IMR-90 (cell line): ENCODE data around the gene KRTAP12-1. TPM values are rescaled to one million over a fixed set of nuclear protein-coding genes. Genes with fewer than 3 reads are reported as not detected.

Source experiments
- ATAC-seq: fragments of 200-7000 bp; cut with Tn5 transposase; 2 replicates; pipeline ENCODE4 v1.9.1; 2020; ENCODE audit warnings: low read depth, mild to moderate bottlenecking, moderate library complexity
- BruUV-seq: library from RNA; stranded (reverse); fragments of 400-500 nt; replicated peaks from 2 replicates; lab custom pipeline; 2021; lab: Mats Ljungman, UMichigan
- CTCF ChIA-PET: fragments of 300-600 bp; formaldehyde crosslinking; extraction: SDS; loops from one replicate; lab custom pipeline; 2021; ENCODE audit warnings: antibody characterized with exemption; lab: Yijun Ruan, JAX
- POLR2A ChIA-PET: fragments of 300-600 bp; sonication (Branson Sonifier 250); formaldehyde crosslinking; loops from one replicate; lab custom pipeline; 2022; ENCODE audit warnings: antibody characterized with exemption; ENCODE audit not compliant: unreplicated experiment; lab: Charles Lee
- DNase-seq: peaks from one replicate; pipeline ENCODE4 v3.0.0; 2013
- H2AFZ ChIP-seq: replicated peaks from 2 replicates; pipeline ENCODE3; 2013; ENCODE audit warnings: low read length, mild to moderate bottlenecking; ENCODE audit not compliant: poor library complexity
- H2AK5ac ChIP-seq: 2 replicates; pipeline ENCODE4 v1.6.1; 2013; ENCODE audit warnings: low read depth, low read length, inconsistent platforms
- H2AK9ac ChIP-seq: replicated peaks from 2 replicates; pipeline ENCODE3; 2013; ENCODE audit warnings: mild to moderate bottlenecking, low read depth, low read length, moderate library complexity; ENCODE audit not compliant: poor library complexity
- H2BK120ac ChIP-seq: 2 replicates; pipeline ENCODE4 v1.6.1; 2013; ENCODE audit warnings: low read depth, low read length, inconsistent platforms
- H2BK15ac ChIP-seq: 3 replicates; pipeline ENCODE4 v1.6.1; 2013; ENCODE audit warnings: low read depth, low read length, inconsistent platforms
- H2BK20ac ChIP-seq: 2 replicates; pipeline ENCODE4 v1.6.1; 2013; ENCODE audit warnings: low read depth, mild to moderate bottlenecking, inconsistent platforms, low read length, moderate library complexity
- H2BK5ac ChIP-seq: 2 replicates; pipeline ENCODE4 v1.6.1; 2013; ENCODE audit warnings: mild to moderate bottlenecking, low read depth, low read length, inconsistent platforms; ENCODE audit not compliant: poor library complexity, severe bottlenecking
- H3K14ac ChIP-seq: replicated peaks from 2 replicates; pipeline ENCODE4 v1.6.1; 2013; ENCODE audit warnings: low read depth, low read length, inconsistent platforms
- H3K18ac ChIP-seq: 2 replicates; pipeline ENCODE4 v1.6.1; 2013; ENCODE audit warnings: low read depth, low read length, control low read depth
- H3K23ac ChIP-seq: 2 replicates; pipeline ENCODE4 v1.6.1; 2013; ENCODE audit warnings: low read depth, low read length, inconsistent platforms
- H3K27ac ChIP-seq: 2 replicates; pipeline ENCODE4 v1.5.1; 2013; ENCODE audit warnings: mild to moderate bottlenecking, control low read depth, low read length; ENCODE audit not compliant: insufficient read depth
- H3K27me3 ChIP-seq: 2 replicates; pipeline ENCODE4 v1.6.1; 2013; ENCODE audit warnings: low read length; ENCODE audit not compliant: control insufficient read depth, insufficient read depth
- H3K36me3 ChIP-seq: 2 replicates; pipeline ENCODE4 v1.6.1; 2013; ENCODE audit warnings: low read length, mixed read lengths; ENCODE audit not compliant: control insufficient read depth, insufficient read depth
- H3K4ac ChIP-seq: 2 replicates; pipeline ENCODE4 v1.6.1; 2013; ENCODE audit warnings: low read depth, low read length, inconsistent platforms
- H3K4me1 ChIP-seq: 2 replicates; pipeline ENCODE4 v1.6.1; 2013; ENCODE audit warnings: low read length, mixed read lengths; ENCODE audit not compliant: control insufficient read depth, insufficient read depth
- H3K4me2 ChIP-seq: 2 replicates; pipeline ENCODE4 v1.6.1; 2013; ENCODE audit warnings: low read depth, mild to moderate bottlenecking, control low read depth, low read length, moderate library complexity
- H3K4me3 ChIP-seq: 2 replicates; pipeline ENCODE4 v1.5.1; 2013; ENCODE audit warnings: low read depth, mild to moderate bottlenecking, control low read depth, low read length, moderate library complexity; ENCODE audit not compliant: insufficient read depth
- H3K56ac ChIP-seq: 2 replicates; pipeline ENCODE4 v1.6.1; 2013; ENCODE audit warnings: low read length, inconsistent platforms; ENCODE audit not compliant: insufficient read depth; ENCODE audit errors: extremely low read depth
- H3K79me1 ChIP-seq, 2 experiments: 2 replicates each; pipeline ENCODE4 v1.6.1; 2013; ENCODE audit warnings: low read length in 2 of 2, inconsistent platforms in 1 of 2, low read depth in 1 of 2
- H3K9ac ChIP-seq: 2 replicates; pipeline ENCODE4 v1.6.1; 2013; ENCODE audit warnings: low read depth, low read length, control low read depth
- H3K9me1 ChIP-seq: 2 replicates; pipeline ENCODE4 v1.6.1; 2013; ENCODE audit warnings: low read length, inconsistent platforms; ENCODE audit not compliant: insufficient read depth
- H3K9me3 ChIP-seq: 2 replicates; pipeline ENCODE4 v1.6.1; 2013; ENCODE audit warnings: low read length; ENCODE audit not compliant: control insufficient read depth, insufficient read depth
- H4K20me1 ChIP-seq: 2 replicates; pipeline ENCODE4 v1.6.1; 2013; ENCODE audit warnings: low read length, inconsistent platforms; ENCODE audit not compliant: insufficient read depth
- H4K5ac ChIP-seq: 2 replicates; pipeline ENCODE4 v1.6.1; 2013; ENCODE audit warnings: mild to moderate bottlenecking, low read depth, low read length, control low read depth
- H4K8ac ChIP-seq, 2 experiments: 2 replicates each; pipeline ENCODE4 v1.6.1; 2013; ENCODE audit warnings: low read depth in 2 of 2, low read length in 2 of 2, control low read depth in 1 of 2, inconsistent platforms in 1 of 2
- H4K91ac ChIP-seq: 2 replicates; pipeline ENCODE4 v1.6.1; 2013; ENCODE audit warnings: low read depth, low read length, inconsistent platforms; ENCODE audit not compliant: insufficient read depth
- BHLHE40 ChIP-seq: fragments of 150-350 bp; IDR thresholded peaks from 2 replicates; pipeline ENCODE4 v1.6.1; 2016; ENCODE audit warnings: mild to moderate bottlenecking, low read depth, low read length
- CEBPB ChIP-seq: IDR thresholded peaks from 2 replicates; pipeline ENCODE4 v1.6.1; 2012; ENCODE audit warnings: low read depth, low read length, improper control_type of control experiment
- CHD1 ChIP-seq: IDR thresholded peaks from 2 replicates; pipeline ENCODE4 v1.6.1; 2012; ENCODE audit warnings: low read depth, low read length, improper control_type of control experiment
- ELK1 ChIP-seq: fragments of 150-350 bp; IDR thresholded peaks from 2 replicates; pipeline ENCODE4 v1.6.1; 2016; ENCODE audit warnings: low read depth, mild to moderate bottlenecking, low read length, moderate library complexity, borderline replicate concordance
- FOS ChIP-seq: fragments of 150-350 bp; IDR thresholded peaks from 2 replicates; pipeline ENCODE4 v1.6.1; 2016; ENCODE audit warnings: low read depth, low read length
- MAFK ChIP-seq: IDR thresholded peaks from 2 replicates; pipeline ENCODE4 v1.6.1; 2012; ENCODE audit warnings: low read depth, low read length, improper control_type of control experiment
- MAZ ChIP-seq: IDR thresholded peaks from 2 replicates; pipeline ENCODE4 v1.6.1; 2012; ENCODE audit warnings: low read depth, mild to moderate bottlenecking, low read length, improper control_type of control experiment, moderate library complexity, borderline replicate concordance
- MXI1 ChIP-seq: IDR thresholded peaks from 2 replicates; pipeline ENCODE4 v1.6.1; 2012; ENCODE audit warnings: low read depth, mild to moderate bottlenecking, low read length, moderate library complexity, borderline replicate concordance
- NFE2L2 ChIP-seq: fragments of 150-350 bp; IDR thresholded peaks from 2 replicates; pipeline ENCODE4 v1.6.1; 2016; ENCODE audit warnings: low read depth, mild to moderate bottlenecking, low read length
- POLR2A ChIP-seq: IDR thresholded peaks from 2 replicates; pipeline ENCODE4 v1.6.1; 2012; ENCODE audit warnings: mild to moderate bottlenecking, low read depth, low read length
- RCOR1 ChIP-seq: IDR thresholded peaks from 2 replicates; pipeline ENCODE4 v1.6.1; 2012; ENCODE audit warnings: mild to moderate bottlenecking, low read length, improper control_type of control experiment; ENCODE audit not compliant: insufficient replicate concordance
- RFX5 ChIP-seq: IDR thresholded peaks from 2 replicates; pipeline ENCODE4 v1.8.0; 2012; ENCODE audit warnings: low read depth, mild to moderate bottlenecking, low read length, moderate library complexity
- SMC3 ChIP-seq: fragments of 150-350 bp; IDR thresholded peaks from 2 replicates; pipeline ENCODE4 v1.6.1; 2016; ENCODE audit warnings: low read depth, mild to moderate bottlenecking, antibody characterized with exemption, low read length, moderate library complexity
- USF2 ChIP-seq: fragments of 150-350 bp; IDR thresholded peaks from 2 replicates; pipeline ENCODE4 v1.6.1; 2017; ENCODE audit warnings: mild to moderate bottlenecking, antibody characterized with exemption, low read length, low read depth
- WGBS, 2 experiments: methylation state at CpG; one replicate each; pipeline versions ENCODE4 v1.1.5 to v1.1.7; 2013; ENCODE audit warnings: missing lambda C conversion rate in 2 of 2; ENCODE audit not compliant: insufficient read length in 1 of 2; ENCODE audit errors: extremely low coverage in 2 of 2; 5-methylcytosine and 5-hydroxymethylcytosine counted together
- dilution Hi-C: fragments of 300-500 bp; cut with HindIII; formaldehyde crosslinking; loops from one replicate; pipeline ENCODE4 v1.14.3; 2018; ENCODE audit warnings: low sequenced_read_pairs; ENCODE audit not compliant: unreplicated experiment
- in situ Hi-C: fragments of 300-500 bp; cut with MboI; formaldehyde crosslinking; loops from 3 replicates; pipeline ENCODE4 v1.14.3; 2019; ENCODE audit warnings: low sequenced_read_pairs, inconsistent platforms, mixed read lengths
- intact Hi-C: fragments of 100-400 bp; cut with micrococcal nuclease; formaldehyde crosslinking; loops from 2 replicates; pipeline ENCODE4 v1.10.0; 2022
- polyA plus RNA-seq, 3 experiments: library from polyadenylated mRNA; depleted of rRNA; stranded (reverse); fragments of >200 nt; gene quantifications; 2 replicates each; pipeline ENCODE4 v1.2.3, GENCODE V29; 2012; ENCODE audit warnings: low replicate concordance in 1 of 3
- total RNA-seq: library from RNA; depleted of rRNA; stranded (reverse); fragments of >200 nt; gene quantifications from 2 replicates; pipeline ENCODE4 v1.2.3, GENCODE V29; 2012
- TF ChIP-seq, protein P1 (sequence below): conservative IDR thresholded peaks from 2 replicates; pipeline ENCODE4 v1.5.1; 2012; ENCODE audit warnings: mild to moderate bottlenecking, low read depth, low read length, improper control_type of control experiment

The KRTAP12-1 gene
- total and polyA plus RNA-seq, 2 of the 4 experiments (the other 2 are of a cell fraction) = not detected

- no peak for ATAC-seq
- no peak for TF ChIP-seq POLR2A
- no peak for TF ChIP-seq CEBPB
- no peak for TF ChIP-seq RFX5
- no peak for TF ChIP-seq RCOR1
- no peak for TF ChIP-seq USF2
- TF ChIP-seq BHLHE40 = no peak
- TF ChIP-seq CHD1 = no peak
- no peak for TF ChIP-seq MAFK
- TF ChIP-seq, protein P1, sequence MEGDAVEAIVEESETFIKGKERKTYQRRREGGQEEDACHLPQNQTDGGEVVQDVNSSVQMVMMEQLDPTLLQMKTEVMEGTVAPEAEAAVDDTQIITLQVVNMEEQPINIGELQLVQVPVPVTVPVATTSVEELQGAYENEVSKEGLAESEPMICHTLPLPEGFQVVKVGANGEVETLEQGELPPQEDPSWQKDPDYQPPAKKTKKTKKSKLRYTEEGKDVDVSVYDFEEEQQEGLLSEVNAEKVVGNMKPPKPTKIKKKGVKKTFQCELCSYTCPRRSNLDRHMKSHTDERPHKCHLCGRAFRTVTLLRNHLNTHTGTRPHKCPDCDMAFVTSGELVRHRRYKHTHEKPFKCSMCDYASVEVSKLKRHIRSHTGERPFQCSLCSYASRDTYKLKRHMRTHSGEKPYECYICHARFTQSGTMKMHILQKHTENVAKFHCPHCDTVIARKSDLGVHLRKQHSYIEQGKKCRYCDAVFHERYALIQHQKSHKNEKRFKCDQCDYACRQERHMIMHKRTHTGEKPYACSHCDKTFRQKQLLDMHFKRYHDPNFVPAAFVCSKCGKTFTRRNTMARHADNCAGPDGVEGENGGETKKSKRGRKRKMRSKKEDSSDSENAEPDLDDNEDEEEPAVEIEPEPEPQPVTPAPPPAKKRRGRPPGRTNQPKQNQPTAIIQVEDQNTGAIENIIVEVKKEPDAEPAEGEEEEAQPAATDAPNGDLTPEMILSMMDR = no peak
- no peak for TF ChIP-seq FOS
- no peak for TF ChIP-seq SMC3
- no peak for TF ChIP-seq ELK1
- no peak for TF ChIP-seq NFE2L2
- no peak for TF ChIP-seq MXI1
- no peak for TF ChIP-seq MAZ
These were observed 20.4 kb upstream of the KRTAP12-1 start for GRCh38 chr21:44702111-44702972.

More at GRCh38 chr21:44702111-44702972, 20.4 kb upstream of the KRTAP12-1 start:
- Histone ChIP-seq H3K56ac (no peak overlapping the region), H3K18ac (no peak overlapping the region), H3K9me3 (peaks cover 6% of the 10 kb centered on the region; the same call in 1 of the 2 replicates), H3K79me1 (no peaks in the 10 kb centered on the region), H2BK15ac (no peak overlapping the region), H3K4ac (no peak overlapping the region), H3K27me3 (peaks cover 70% of the 10 kb centered on the region), H4K8ac (no peak overlapping the region), H2BK120ac (no peak overlapping the region), H2BK5ac (no peak overlapping the region), H4K20me1 (no peaks in the 10 kb centered on the region), H3K14ac (no peak overlapping the region), H4K91ac (no peak overlapping the region), H2BK20ac (no peak overlapping the region), H3K36me3 (no peaks in the 10 kb centered on the region), H2AK9ac (no peak overlapping the region), H3K27ac (no peak overlapping the region), H3K4me2 (no peak overlapping the region), H3K4me3 (no peak overlapping the region), H2AK5ac (no peak overlapping the region), H3K23ac (no peak overlapping the region), H3K9ac (no peak overlapping the region), H3K4me1 (no peaks in the 10 kb centered on the region), H2AFZ (no peak overlapping the region), H3K9me1 (no peaks in the 10 kb centered on the region), H4K5ac (no peak overlapping the region)
- dilution Hi-C loops (no loop called here), in situ Hi-C loops (no loop called here), intact Hi-C loops (no loop called here)
- no peak for DNase-seq
- no TSS peak for BruUV-seq
- CTCF ChIA-PET = no interaction called here
- 83% methylated on average over 1 of the region's 22 CpGs; no CpG with 5 or more reads in 1 of the 2 experiments for WGBS, 2 experiments
- POLR2A ChIA-PET = no interaction called here
